Measurements from ENCODE around the gene MLPH. TPM values are rescaled to one million over a fixed set of nuclear protein-coding genes. Genes with fewer than 3 reads are reported as not detected.

The MLPH gene
- total RNA-seq, 1 donor from 2014 or later: 14.8 TPM

DNA sequence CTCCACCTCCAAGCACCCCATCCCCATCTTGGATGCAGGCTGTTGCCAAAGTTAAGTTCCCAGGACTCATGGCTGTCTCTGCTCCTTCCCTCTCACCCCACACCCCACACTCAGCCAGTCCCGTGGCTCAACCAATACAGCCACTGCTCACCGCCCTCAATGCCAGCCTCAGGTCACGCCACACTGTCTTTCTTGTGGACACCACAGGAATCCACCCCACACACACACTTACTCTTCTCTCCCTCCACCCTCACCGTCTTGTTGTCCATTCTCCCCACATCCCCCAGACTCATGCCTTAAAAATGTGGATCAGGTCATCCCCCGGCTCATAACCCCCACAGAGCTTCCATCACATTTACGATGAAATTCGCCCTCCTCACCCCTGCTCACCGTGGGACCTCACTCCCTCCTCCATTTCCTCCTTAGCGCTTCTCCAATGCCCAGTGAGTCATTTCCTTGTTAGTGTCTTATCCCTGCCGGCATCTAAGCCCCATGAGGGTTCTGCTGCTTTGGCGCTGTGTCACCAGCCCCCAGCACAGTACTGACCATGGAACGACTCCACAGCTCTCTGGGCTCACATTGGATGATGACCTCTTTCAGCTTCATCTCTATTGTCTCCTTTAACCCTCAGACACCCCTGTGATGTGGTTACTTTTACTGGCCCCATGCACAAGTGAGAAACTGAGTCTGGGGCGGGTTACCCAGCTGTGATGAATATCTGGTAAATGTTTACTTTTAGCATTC lies 13.8 kb downstream of the MLPH start:
- TF ChIP-seq, protein P1, sequence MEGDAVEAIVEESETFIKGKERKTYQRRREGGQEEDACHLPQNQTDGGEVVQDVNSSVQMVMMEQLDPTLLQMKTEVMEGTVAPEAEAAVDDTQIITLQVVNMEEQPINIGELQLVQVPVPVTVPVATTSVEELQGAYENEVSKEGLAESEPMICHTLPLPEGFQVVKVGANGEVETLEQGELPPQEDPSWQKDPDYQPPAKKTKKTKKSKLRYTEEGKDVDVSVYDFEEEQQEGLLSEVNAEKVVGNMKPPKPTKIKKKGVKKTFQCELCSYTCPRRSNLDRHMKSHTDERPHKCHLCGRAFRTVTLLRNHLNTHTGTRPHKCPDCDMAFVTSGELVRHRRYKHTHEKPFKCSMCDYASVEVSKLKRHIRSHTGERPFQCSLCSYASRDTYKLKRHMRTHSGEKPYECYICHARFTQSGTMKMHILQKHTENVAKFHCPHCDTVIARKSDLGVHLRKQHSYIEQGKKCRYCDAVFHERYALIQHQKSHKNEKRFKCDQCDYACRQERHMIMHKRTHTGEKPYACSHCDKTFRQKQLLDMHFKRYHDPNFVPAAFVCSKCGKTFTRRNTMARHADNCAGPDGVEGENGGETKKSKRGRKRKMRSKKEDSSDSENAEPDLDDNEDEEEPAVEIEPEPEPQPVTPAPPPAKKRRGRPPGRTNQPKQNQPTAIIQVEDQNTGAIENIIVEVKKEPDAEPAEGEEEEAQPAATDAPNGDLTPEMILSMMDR (conservative IDR thresholded peaks at IDR 0.05): no peak
- DNase-seq (ENCODE audit: extremely low spot score, unreplicated experiment): no peak
- peaks cover 6% of the 10 kb centered on the region for H3K27me3 Mint-ChIP-seq
- no peaks in the 10 kb centered on the region for H3K9me3 Mint-ChIP-seq
- no peak overlapping the region for H3K27ac Mint-ChIP-seq
- H3K4me1 Mint-ChIP-seq (ENCODE audit: unreplicated experiment): peaks cover 26% of the 10 kb centered on the region
- H3K4me3 Mint-ChIP-seq: no peak overlapping the region
- peaks cover 7% of the 10 kb centered on the region for H3K36me3 Mint-ChIP-seq

GRCh38 chr2:237501892-237502513 lies 15.0 kb downstream of the MLPH start:
- peaks cover 4% of the 10 kb centered on the region for H3K27me3 Mint-ChIP-seq
- H3K36me3 Mint-ChIP-seq: no peaks in the 10 kb centered on the region
- no peak overlapping the region for H3K27ac Mint-ChIP-seq
- no peak for DNase-seq (ENCODE audit: extremely low spot score, unreplicated experiment)
- H3K4me3 Mint-ChIP-seq: no peak overlapping the region
- H3K9me3 Mint-ChIP-seq: no peaks in the 10 kb centered on the region
- H3K4me1 Mint-ChIP-seq (ENCODE audit: unreplicated experiment): peaks cover 20% of the 10 kb centered on the region
- TF ChIP-seq, protein P1 (conservative IDR thresholded peaks at IDR 0.05): no peak

GRCh38 chr2:237503201-237503600 lies 16.1 kb downstream of the MLPH start:
- no peaks in the 10 kb centered on the region for H3K9me3 Mint-ChIP-seq
- no peak overlapping the region for H3K4me3 Mint-ChIP-seq
- H3K27ac Mint-ChIP-seq: no peak overlapping the region
- no peaks in the 10 kb centered on the region for H3K36me3 Mint-ChIP-seq
- TF ChIP-seq, protein P1 (conservative IDR thresholded peaks at IDR 0.05): no peak
- no peak for DNase-seq (ENCODE audit: extremely low spot score, unreplicated experiment)
- peaks cover 26% of the 10 kb centered on the region for H3K4me1 Mint-ChIP-seq (ENCODE audit: unreplicated experiment)
- H3K27me3 Mint-ChIP-seq: peaks cover 4% of the 10 kb centered on the region

GRCh38 chr2:237505188-237505939 lies 18.3 kb downstream of the MLPH start:
- Mint-ChIP-seq H3K27me3 (no peaks in the 10 kb centered on the region), H3K9me3 (no peaks in the 10 kb centered on the region), H3K36me3 (no peaks in the 10 kb centered on the region), H3K4me1 (ENCODE audit: unreplicated experiment) (peaks cover 25% of the 10 kb centered on the region), H3K4me3 (no peak overlapping the region), H3K27ac (no peak overlapping the region)
- TF ChIP-seq, protein P1 (conservative IDR thresholded peaks at IDR 0.05): no peak
- DNase-seq (ENCODE audit: extremely low spot score, unreplicated experiment): no peak

- Mint-ChIP-seq H3K27me3 (no peaks in the 10 kb centered on the region), H3K4me1 (ENCODE audit: unreplicated experiment) (peaks cover 18% of the 10 kb centered on the region), H3K27ac (no peak overlapping the region), H3K36me3 (no peaks in the 10 kb centered on the region), H3K9me3 (no peaks in the 10 kb centered on the region), H3K4me3 (no peak overlapping the region)
- DNase-seq (ENCODE audit: extremely low spot score, unreplicated experiment): no peak
- TF ChIP-seq, protein P1 (conservative IDR thresholded peaks at IDR 0.05): no peak
These were observed 20.5 kb downstream of the MLPH start for GRCh38 chr2:237507512-237507911.
